Tibial nerve (tissue), 4 donors: ENCODE data around the gene CDH13. TPM values are rescaled to one million over a fixed set of nuclear protein-coding genes. Genes with fewer than 3 reads are reported as not detected.

Experiments used
- DNase-seq, 2 donors: peaks; one replicate each; pipeline ENCODE4 v3.0.0-alpha.2; 2019; ENCODE audit warnings: low spot score in 2 of 2
- H3K27ac ChIP-seq, 4 donors: fragments of 200-600 bp; sonication (generic) in 3 of 4; one replicate each; pipeline ENCODE4 v1.5.1; 2017 to 2019; ENCODE audit warnings: mild to moderate bottlenecking in 1 of 4
- H3K27me3 ChIP-seq, 2 donors: fragments of 200-600 bp; sonication (generic) in 1 of 2; one replicate each; pipeline versions ENCODE4 v1.5.1 to v1.6.0; 2017 to 2019
- H3K36me3 ChIP-seq, 3 donors: fragments of 200-600 bp; sonication (generic); one replicate each; pipeline ENCODE4 v1.5.1; 2018 to 2019
- H3K4me1 ChIP-seq, 4 donors: fragments of 200-600 bp; sonication (generic) in 3 of 4; one replicate each; pipeline ENCODE4 v1.5.1; 2017 to 2019
- H3K4me3 ChIP-seq, 4 donors: fragments of 200-600 bp; sonication (generic) in 3 of 4; one replicate each; pipeline ENCODE4 v1.5.1; 2017 to 2019; ENCODE audit warnings: mild to moderate bottlenecking in 1 of 4, moderate library complexity in 1 of 4
- H3K9me3 ChIP-seq, 4 donors: fragments of 200-600 bp; sonication (generic) in 3 of 4; one replicate each; pipeline ENCODE4 v1.5.1; 2017 to 2019
- EP300 ChIP-seq, 2 donors: sonication (generic); formaldehyde crosslinking; IDR thresholded peaks; one replicate each; pipeline ENCODE4 v1.6.1; 2017; ENCODE audit warnings: antibody characterized with exemption in 2 of 2, mild to moderate bottlenecking in 1 of 2
- POLR2A ChIP-seq, 2 donors: fragments of 450-650 bp; IDR thresholded peaks; one replicate each; pipeline ENCODE4 v1.6.1; 2017; ENCODE audit warnings: antibody characterized with exemption in 2 of 2, mild to moderate bottlenecking in 2 of 2, moderate library complexity in 2 of 2
- WGBS, 2 donors: methylation state at CpG; one replicate each; pipeline ENCODE4 v1.1.5; 2018; 5-methylcytosine and 5-hydroxymethylcytosine counted together
- total RNA-seq, 4 donors: library from RNA; depleted of rRNA; stranded (reverse); fragments of >200 nt; gene quantifications; one replicate each; pipeline ENCODE4 v1.1.0, GENCODE V29; 2016
- TF ChIP-seq, protein P1 (sequence below), 5 experiments: fragments of 200-600 bp in 3 of 5; fragments of 450-650 bp in 2 of 5; sonication (generic) in 3 of 5; IDR thresholded peaks; one replicate each; pipeline ENCODE4 v1.5.1; 2016 to 2019; ENCODE audit warnings: antibody characterized with exemption in 5 of 5, mild to moderate bottlenecking in 3 of 5, moderate library complexity in 2 of 5

The CDH13 gene
- total RNA-seq, 4 donors from 2014 or later, result 4.1 to 14.4 (median 5.8) TPM

DNA sequence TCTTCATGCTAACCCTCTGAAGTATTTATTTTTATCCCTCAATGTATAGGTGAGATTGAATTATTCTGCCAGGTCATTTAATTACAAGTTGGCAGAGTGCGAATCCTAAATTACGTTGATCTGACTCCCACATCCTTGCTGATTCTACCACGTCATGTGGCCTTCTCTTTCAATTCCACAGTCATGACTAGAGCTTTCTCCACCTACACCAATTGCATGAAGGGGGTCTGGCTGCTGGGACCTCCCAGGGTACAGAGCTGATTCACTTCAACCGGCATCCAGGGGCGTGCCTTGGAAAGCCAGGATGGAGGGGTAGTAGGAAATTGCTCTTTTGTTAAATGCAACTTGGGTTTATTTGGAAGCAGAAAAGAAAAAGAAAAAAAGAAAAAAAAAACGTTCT lies 41.1 kb upstream of the CDH13 start:
- Histone ChIP-seq H3K27ac (no peak overlapping the region), H3K4me1 (no peaks in the 10 kb centered on the region), H3K4me3 (no peak overlapping the region), H3K9me3 (no peaks in the 10 kb centered on the region), H3K36me3 (no peaks in the 10 kb centered on the region), H3K27me3 (no peaks in the 10 kb centered on the region)
- WGBS, 2 donors, result 71 to 75% methylated on average over 6 of the region's 6 CpGs
- TF ChIP-seq POLR2A (IDR thresholded peaks at IDR 0.05) (no peak), EP300 (IDR thresholded peaks at IDR 0.05) (no peak)
- TF ChIP-seq, protein P1, sequence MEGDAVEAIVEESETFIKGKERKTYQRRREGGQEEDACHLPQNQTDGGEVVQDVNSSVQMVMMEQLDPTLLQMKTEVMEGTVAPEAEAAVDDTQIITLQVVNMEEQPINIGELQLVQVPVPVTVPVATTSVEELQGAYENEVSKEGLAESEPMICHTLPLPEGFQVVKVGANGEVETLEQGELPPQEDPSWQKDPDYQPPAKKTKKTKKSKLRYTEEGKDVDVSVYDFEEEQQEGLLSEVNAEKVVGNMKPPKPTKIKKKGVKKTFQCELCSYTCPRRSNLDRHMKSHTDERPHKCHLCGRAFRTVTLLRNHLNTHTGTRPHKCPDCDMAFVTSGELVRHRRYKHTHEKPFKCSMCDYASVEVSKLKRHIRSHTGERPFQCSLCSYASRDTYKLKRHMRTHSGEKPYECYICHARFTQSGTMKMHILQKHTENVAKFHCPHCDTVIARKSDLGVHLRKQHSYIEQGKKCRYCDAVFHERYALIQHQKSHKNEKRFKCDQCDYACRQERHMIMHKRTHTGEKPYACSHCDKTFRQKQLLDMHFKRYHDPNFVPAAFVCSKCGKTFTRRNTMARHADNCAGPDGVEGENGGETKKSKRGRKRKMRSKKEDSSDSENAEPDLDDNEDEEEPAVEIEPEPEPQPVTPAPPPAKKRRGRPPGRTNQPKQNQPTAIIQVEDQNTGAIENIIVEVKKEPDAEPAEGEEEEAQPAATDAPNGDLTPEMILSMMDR (IDR thresholded peaks at IDR 0.05), result no peak
- no peak for DNase-seq

DNA sequence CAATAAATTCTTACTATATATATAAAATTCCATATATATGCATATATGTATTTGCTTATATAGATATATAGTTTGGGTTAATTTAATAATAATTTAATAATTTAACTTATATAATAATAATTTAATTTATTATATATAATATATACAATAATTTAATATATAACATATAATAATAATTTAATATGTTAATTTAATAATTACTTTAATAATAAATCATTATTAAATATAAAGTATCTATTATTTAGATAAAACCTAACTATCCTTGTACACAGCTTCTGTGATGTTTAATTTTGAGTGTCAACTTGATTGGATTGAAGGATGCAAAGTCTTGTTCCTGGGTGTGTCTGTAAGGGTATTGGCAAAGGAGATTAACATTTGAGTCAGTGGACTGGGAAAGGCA lies 40.6 kb upstream of the CDH13 start:
- Histone ChIP-seq H3K4me3 (no peak overlapping the region), H3K4me1 (no peaks in the 10 kb centered on the region), H3K9me3 (no peaks in the 10 kb centered on the region), H3K27me3 (no peaks in the 10 kb centered on the region), H3K27ac (no peak overlapping the region), H3K36me3 (no peaks in the 10 kb centered on the region)
- TF ChIP-seq EP300 (IDR thresholded peaks at IDR 0.05), result no peak
- TF ChIP-seq, protein P1 (IDR thresholded peaks at IDR 0.05), result no peak
- TF ChIP-seq POLR2A (IDR thresholded peaks at IDR 0.05), result no peak
- DNase-seq, result no peak

DNA sequence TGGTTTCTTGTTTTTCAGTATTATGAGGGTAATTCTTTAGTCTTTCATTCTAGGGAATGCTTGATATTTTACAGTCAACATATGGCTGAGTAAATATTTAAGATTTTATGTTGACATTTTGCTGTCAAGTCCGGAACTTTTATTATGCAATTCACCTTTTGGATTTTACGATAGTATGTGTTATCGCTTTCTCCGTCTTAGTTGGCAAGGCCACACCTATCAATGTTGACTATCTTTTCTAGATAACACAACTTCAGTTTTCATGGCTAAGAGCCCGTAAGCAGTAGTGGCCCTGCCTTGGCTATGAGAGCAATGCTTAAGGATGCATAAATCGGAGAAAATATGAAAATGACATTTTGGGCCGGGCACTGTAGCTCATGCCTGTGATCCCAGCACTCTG lies 39.5 kb upstream of the CDH13 start:
- H3K36me3 ChIP-seq, result no peaks in the 10 kb centered on the region
- no peak overlapping the region for H3K4me3 ChIP-seq
- WGBS, 2 donors, result 92 to 93% methylated on average over 7 of the region's 7 CpGs
- TF ChIP-seq EP300 (IDR thresholded peaks at IDR 0.05) (no peak), POLR2A (IDR thresholded peaks at IDR 0.05) (no peak)
- TF ChIP-seq, protein P1 (IDR thresholded peaks at IDR 0.05), result no peak
- H3K9me3 ChIP-seq, result no peaks in the 10 kb centered on the region
- no peak for DNase-seq
- no peak overlapping the region for H3K27ac ChIP-seq
- H3K27me3 ChIP-seq, result no peaks in the 10 kb centered on the region
- no peaks in the 10 kb centered on the region for H3K4me1 ChIP-seq

DNA sequence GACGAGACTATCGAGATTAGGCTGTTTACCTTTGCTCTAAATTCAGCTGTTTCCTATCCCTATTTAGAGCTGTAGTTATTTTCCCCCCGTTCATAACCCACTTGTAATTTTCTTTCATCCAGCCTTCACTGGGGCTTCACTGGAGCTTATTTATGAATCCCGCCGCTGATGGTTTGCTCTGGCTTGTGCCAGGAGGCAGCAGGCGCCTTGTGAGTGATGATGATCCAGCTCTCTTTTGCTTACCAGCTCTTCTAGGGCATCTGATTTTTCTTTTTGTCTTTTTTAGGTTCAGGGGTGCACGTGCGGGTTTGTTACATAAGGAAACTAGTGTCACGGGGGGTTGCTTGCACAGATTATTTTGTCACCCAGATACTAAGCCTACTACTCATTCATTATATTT lies 37.4 kb upstream of the CDH13 start:
- H3K27me3 ChIP-seq, result no peaks in the 10 kb centered on the region

DNA sequence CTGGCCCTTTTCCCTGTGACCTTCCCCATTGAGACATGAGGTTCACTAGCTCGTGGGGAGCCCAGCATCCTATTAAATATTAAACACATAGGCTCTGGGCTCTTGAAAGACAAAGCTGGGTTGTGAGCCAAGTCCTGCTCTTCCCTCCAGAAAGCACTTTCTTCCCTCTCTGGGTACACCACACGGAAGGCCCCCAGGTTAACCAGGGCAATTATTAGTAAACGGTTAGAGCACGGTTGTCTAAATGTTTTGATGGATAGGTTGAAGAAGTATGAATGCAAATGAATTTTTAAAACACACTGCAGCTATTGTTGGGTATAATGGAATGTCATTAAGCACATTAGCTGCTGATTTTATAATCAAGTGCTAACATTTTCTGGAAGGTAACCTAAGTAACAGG lies 32.7 kb upstream of the CDH13 start:
- Histone ChIP-seq H3K36me3 (no peaks in the 10 kb centered on the region), H3K27me3 (no peaks in the 10 kb centered on the region), H3K4me1 (no peaks in the 10 kb centered on the region), H3K4me3 (no peak overlapping the region), H3K27ac (no peak overlapping the region), H3K9me3 (no peaks in the 10 kb centered on the region)
- no peak for DNase-seq
- 50 to 55% methylated on average over 4 of the region's 4 CpGs for whole genome bisulfite sequencing, 2 donors
- TF ChIP-seq, protein P1 (IDR thresholded peaks at IDR 0.05), result no peak
- TF ChIP-seq EP300 (IDR thresholded peaks at IDR 0.05), result no peak

More for the DNA sequence above, 37.4 kb upstream of the CDH13 start:
- no peaks in the 10 kb centered on the region for H3K4me1 ChIP-seq
- H3K9me3 ChIP-seq, result no peaks in the 10 kb centered on the region
- TF ChIP-seq POLR2A (IDR thresholded peaks at IDR 0.05) (no peak), EP300 (IDR thresholded peaks at IDR 0.05) (no peak)
- TF ChIP-seq, protein P1 (IDR thresholded peaks at IDR 0.05), result no peak
- H3K27ac ChIP-seq, result no peak overlapping the region
- H3K4me3 ChIP-seq, result no peak overlapping the region
- WGBS, 2 donors, result 89 to 93% methylated on average over 9 of the region's 9 CpGs
- H3K36me3 ChIP-seq, result no peaks in the 10 kb centered on the region
- DNase-seq, result no peak
